ENCODE data around the gene PNCK. TPM values are rescaled to one million over a fixed set of nuclear protein-coding genes. Genes with fewer than 3 reads are reported as not detected.

Gene PNCK
- total RNA-seq, 1 experiment from 2014 or later = not detected

Other genes with a start within 250 kb of the PNCK start
- gene TREX2, start 227.8 kb downstream of the PNCK start, total RNA-seq (2014; rRNA removed; shearing (Covaris generic)) = 0.10 and 0.67 TPM in 2 replicates
- 29.6 and 29.8 TPM in 2 replicates for gene HAUS7, start 203.2 kb downstream of the PNCK start, total RNA-seq (2014; rRNA removed; shearing (Covaris generic))
- 0.15 and 0.16 TPM in 2 replicates for gene BGN, start 178.8 kb downstream of the PNCK start, total RNA-seq (2014; rRNA removed; shearing (Covaris generic))
- 0.05 and 0.06 TPM in 2 replicates for gene ATP2B3, start 156.2 kb downstream of the PNCK start, total RNA-seq (2014; rRNA removed; shearing (Covaris generic))
- gene CCNQ, start 74.7 kb downstream of the PNCK start, total RNA-seq (2014; rRNA removed; shearing (Covaris generic)) = 27.0 and 32.5 TPM in 2 replicates
- 0.14 TPM in 1 of 2 replicates, not detected in the other for gene DUSP9, start 26.6 kb downstream of the PNCK start, total RNA-seq (2014; rRNA removed; shearing (Covaris generic))
- 9.5 TPM in 2 replicates for gene SLC6A8, start 14.1 kb upstream of the PNCK start, total RNA-seq (2014; rRNA removed; shearing (Covaris generic))
- gene BCAP31, start 50.6 kb upstream of the PNCK start, total RNA-seq (2014; rRNA removed; shearing (Covaris generic)) = 77.9 and 78.0 TPM in 2 replicates
- gene ABCD1, start 51.0 kb upstream of the PNCK start, total RNA-seq (2014; rRNA removed; shearing (Covaris generic)) = 4.8 and 4.9 TPM in 2 replicates
- gene PLXNB3, start 90.4 kb upstream of the PNCK start, total RNA-seq (2014; rRNA removed; shearing (Covaris generic)) = 2.0 and 3.7 TPM in 2 replicates
- 17.9 and 33.6 TPM in 2 replicates for gene SRPK3, start 107.2 kb upstream of the PNCK start, total RNA-seq (2014; rRNA removed; shearing (Covaris generic))
- gene IDH3G, start 120.6 kb upstream of the PNCK start, total RNA-seq (2014; rRNA removed; shearing (Covaris generic)) = 34.3 and 35.0 TPM in 2 replicates
- gene SSR4, start 120.9 kb upstream of the PNCK start, total RNA-seq (2014; rRNA removed; shearing (Covaris generic)) = 131 and 177 TPM in 2 replicates
- 7.1 and 9.1 TPM in 2 replicates for gene PDZD4, start 156.7 kb upstream of the PNCK start, total RNA-seq (2014; rRNA removed; shearing (Covaris generic))
- 14.2 and 14.7 TPM in 2 replicates for gene L1CAM, start 212.4 kb upstream of the PNCK start, total RNA-seq (2014; rRNA removed; shearing (Covaris generic))
- not detected in 2 replicates for gene AVPR2, start 230.9 kb upstream of the PNCK start, total RNA-seq (2014; rRNA removed; shearing (Covaris generic))